HG03575 (cell line): Measurements from ENCODE around the gene CLDN19.
"Not testable (repeated sequence)": the region's sequence is repeated elsewhere in the genome, so short reads cannot be mapped to it uniquely, and the experiment has no call there.

Experiments used
- ATAC-seq: cut with Tn5 transposase; IDR thresholded peaks from one replicate; pipeline ENCODE4 v1.9.1; 2021; ENCODE audit not compliant: unreplicated experiment, insufficient number of reproducible peaks, low FRiP score; ENCODE audit errors: extremely low read depth

The CLDN19 gene

DNA sequence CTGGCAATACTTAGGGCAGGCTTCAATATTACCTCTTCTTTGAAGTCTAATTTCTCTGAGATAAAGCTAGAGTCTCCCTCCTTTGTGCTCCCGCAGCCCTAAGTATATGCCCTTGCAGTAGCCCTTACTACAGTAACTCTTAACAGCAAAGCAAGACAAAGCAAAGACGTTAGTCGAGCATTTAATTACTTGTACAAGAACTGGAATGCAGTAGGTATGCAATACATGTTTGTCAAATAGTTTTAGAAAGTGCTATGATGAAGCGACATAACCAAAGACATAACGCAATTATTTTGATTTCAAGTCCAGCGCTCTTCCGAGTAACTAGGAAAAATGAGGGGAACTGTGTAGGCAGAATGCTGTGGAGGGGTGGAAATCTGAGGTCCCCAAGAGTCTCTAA, 25.2 kb upstream of the CLDN19 start:
- no peak for ATAC-seq

DNA sequence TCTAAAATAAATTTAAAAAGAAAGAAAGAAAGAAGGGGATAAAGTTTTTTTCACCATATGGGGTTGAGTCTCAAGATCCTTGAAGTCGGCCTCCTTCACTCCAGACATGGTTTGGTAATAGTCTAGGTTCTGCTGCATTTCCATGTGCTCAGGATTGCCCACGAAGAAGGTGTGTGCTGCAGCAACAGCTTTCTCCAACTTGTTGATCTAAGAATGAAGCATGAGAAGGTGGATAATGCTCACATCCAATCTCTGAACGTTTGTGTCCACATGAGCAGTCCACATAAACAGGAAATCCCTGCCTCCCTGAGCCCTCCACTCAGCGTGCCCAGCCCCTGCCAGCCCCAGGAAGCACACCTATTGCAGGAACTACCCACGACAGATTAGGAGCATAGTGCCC, 22.2 kb upstream of the CLDN19 start:
- no peak for ATAC-seq

DNA sequence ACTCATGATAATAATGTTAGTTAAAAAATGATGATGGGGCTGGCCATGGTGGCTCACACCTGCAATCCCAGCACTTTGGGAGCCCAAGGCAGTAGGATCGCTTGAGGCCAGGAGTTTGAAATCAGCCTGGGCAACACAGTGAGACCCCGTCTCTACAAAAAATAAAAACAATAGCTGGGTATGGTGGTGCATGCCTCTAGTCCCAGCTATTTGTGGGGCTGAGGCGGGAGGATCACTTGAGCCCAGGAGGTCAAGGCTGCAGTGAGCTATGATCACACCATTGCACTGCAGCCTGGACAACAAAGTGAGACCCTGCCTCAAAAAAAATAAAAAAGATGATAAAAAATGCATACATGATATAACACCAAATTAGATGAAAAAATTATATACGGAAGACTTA, 21.5 kb upstream of the CLDN19 start:
- ATAC-seq = no peak

DNA sequence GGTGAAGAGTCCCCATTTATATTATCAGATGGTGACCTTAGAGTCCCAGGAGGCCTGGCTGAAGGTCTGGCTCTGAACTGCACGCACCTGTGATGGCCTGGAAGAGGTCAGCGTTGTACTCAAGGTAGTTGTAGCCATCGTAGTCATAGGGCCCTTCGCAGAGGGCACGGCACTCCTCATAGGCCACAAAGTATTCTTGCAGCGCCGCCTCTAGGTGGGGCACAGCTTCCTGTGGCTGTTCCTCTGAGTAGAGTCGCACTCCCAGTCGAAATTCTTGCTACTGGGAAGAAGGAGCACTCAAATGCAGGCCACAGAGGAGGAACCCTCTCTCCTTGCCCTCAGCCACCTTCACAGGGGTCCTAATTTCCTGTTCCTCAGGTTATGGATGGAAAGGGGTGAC, 19.1 kb upstream of the CLDN19 start:
- ATAC-seq = no peak

DNA sequence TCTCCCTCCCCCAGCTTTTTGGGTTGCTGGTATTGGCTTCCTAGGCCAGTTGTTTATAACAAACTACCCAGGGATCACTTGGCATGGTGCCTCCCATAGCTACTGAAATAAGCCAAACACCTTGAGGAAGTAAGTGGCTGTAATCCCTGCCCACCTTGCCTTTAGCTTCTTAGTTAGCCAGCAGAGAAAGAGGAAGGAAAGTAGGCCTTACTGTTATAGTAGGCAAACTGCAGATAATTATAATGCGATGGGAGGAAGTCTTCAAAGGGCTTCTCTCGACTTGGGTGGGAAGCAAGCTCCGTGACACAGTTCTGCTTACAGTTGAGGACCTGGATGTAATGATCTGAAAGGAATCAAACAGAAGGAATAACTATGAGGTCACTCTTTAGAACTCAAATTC, 18.6 kb upstream of the CLDN19 start:
- ATAC-seq = no peak

DNA sequence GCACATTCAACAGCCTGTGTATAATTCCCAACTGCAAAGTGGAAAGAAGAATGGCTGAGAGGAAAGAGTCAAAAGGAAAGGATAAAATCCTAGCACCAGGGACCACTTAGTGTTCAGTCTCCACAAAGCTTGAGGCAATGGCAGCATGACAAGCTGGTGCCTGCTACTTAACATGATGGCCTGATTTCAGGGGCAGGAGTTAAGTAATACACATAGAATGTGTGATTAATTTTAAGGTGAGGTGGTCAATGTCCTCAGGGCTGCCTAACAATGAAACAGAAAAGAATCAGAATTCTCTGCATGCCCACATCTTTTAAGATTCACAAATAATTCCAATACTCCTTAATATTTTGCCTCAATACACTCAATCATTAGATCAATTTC, 17.8 kb upstream of the CLDN19 start:
- ATAC-seq = no peak

DNA sequence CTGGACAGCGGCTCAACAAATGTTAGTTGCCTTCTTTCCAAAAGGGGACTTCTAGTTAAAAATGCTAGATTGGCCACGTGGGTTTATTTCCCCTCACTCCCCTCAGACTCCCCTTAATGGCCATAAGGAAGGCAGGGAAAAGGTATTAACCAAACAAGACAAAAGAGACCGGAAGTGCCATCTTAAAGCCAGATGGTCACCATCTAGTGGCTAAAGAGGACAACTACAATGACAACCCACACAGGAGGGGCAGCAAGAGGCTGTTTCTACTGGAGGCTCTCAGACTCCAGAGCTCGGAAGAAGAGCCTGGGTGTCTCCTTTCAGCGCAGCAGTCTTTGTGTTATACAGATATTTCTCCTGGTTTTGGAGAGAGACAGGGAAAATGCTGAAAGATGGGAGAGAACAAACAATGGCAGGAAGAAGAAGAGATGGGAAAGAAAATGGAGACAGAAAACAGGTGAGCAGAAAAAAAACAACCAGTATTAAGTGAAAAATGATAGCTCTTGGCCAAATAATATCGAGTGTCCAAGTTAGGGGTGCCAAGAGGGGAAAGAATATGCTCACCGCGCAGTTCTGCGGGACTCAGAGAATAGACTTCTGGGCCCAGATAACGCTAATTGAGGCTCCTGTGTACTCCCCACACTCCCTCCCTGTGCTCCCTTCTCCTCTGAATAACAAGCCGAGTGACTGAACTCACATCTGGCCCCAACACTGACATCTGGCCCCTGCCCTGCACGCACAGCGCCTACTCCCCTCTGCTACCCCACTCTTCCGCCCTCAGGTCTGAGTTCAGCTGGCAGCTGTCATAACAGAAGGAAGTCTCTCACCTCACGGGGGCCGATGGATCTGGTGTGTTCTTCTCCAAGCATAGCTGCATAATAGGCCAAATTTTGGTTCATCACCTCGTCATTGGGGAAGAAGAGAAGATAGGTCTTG, 17.2 kb upstream of the CLDN19 start:
- no peak for ATAC-seq

DNA sequence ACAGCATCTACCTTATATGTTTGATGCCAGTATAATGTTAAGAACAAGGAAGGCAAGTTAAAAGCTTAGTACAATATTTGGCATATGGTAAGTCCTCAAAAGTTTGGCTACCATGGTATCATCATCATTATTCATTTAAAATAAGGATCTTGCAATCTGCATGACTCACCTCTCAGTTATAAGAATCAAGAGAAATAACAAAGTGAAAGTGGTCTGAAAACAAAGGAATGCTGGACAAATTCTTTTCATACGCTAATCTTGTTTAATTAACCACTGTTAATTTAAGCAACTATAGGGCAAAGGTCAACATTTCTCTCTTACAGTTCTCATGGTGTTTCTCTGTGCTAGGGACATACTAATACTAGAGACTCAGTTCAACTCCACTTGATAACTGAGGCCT, 13.0 kb upstream of the CLDN19 start:
- no peak for ATAC-seq

DNA sequence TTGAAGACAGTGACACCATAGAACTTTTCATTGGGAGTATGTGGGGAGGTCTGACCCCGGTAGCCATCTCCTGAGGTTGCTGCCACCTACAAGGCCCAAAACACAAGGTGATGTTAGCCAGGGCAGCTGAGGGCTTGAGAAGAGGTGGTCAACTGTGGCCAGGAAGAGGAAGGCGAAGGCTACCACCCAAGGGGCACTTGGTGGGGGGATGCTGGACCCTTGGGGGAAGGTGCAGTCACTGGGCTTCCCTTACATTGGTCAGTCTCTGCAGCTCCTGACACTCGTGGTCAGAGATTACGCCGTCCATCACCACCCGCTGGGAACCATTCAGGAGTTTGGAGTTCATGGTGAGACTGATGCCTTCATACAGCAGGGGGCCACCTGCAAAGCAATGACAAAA, 12.2 kb upstream of the CLDN19 start:
- ATAC-seq = no peak

DNA sequence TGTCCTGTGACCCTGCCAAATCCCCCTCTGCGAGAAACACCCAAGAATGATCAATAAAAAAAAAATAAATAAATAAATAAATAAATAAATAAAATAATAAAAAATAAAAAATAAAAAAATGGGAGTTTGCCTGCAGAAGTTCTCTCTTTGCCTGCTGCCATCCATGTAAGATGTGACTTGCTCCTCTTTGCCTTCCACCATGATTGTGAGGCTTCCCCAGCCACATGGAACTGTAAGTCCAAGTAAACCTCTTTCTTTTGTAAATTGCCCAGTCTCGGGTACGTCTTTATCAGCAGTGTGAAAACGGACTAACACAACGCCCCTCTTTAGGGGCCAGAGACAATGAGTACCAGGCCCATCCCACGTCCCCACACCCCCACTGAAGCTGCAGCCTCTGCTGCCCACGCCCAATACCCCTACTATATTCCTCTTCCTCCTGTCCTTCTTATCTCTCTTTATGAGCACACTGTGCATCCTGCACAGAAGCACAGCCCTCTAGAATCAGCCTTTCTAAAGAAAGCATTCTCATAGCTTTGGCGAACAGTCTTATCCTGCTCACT, 11.6 kb upstream of the CLDN19 start:
- not testable (repeated sequence) for ATAC-seq

DNA sequence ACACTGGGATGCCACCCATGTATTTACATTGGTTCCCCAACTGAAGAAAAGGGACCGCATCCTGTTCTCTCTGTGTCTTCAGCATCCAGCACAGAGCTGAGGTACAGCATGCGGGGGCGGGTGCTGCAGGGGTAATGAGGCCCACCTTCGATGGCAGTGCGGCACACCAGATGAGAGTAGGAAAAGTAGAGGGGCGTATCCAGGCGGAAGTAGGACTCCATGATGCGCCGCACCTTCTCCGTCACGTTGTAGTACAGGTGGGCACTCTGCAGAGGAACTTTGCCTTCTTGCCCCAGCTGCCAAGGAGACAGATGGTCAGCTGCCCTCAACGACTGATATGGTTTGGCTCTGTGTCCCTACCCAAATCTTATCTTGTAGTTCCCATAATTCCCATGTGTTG, 10.0 kb upstream of the CLDN19 start:
- no peak for ATAC-seq

DNA sequence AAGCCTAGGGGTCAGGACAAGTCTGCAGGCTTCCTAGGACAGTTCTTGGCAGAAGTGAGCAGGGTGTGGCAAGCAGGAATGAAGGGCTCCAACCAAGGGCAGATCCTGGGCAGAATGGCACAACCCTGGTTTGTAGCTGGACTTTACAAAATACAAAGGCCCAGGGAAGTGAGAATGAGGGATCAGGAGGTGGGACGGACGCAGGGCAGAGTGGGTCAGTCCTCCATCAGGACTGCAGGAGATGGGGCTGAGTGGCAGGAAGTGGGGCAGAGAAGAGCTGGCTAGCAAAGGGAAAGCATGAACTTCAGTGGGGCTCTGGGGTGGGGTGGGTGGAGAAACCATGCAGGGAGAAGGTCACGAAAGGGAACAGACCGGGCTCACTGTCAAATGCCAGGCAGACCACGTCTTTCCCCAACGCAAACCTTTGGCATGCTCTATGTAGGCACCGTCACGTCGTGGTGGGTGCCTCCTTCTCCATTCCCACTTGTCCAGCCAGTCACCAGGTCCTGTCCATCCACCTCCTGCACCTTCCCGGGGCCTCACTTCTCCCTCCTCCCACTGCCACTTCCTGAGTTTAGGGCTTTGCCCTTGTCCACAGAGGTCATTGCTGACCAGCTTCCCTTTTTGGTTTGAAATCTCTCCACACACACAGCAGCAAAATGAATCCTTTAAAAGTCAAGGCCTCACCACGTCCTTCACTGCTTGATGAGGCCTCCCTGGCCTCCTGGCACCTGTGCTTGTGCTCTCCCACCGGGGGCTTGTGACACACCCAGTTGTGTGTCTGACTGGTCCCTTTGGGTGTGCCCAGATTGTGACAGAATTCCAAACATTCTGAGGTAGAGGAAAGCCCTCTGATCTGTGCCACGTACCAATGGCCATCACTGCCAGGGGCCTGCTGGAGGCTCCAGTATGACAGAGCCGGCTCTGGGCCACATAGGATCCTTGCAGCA, 8.7 kb upstream of the CLDN19 start:
- ATAC-seq = no peak

DNA sequence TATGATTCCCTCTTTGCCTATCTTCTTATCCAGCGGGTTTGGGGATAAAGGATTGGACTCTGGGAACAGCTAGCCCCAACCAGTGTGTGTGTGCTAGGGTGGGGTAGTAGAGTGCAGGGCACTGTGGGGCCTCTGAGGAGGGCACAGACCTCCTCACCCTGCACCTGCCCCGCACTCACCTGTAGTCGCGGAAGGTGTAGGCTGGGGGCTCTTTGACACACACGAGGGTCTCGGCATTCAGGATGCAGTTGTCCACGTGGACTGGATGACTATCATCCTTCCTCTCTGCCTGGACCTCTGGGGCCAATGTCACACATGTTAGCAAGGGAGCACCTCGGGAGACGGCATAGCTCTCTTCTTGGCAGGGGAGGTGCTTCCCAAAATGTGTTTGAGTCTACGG, 8.0 kb upstream of the CLDN19 start:
- ATAC-seq = no peak

DNA sequence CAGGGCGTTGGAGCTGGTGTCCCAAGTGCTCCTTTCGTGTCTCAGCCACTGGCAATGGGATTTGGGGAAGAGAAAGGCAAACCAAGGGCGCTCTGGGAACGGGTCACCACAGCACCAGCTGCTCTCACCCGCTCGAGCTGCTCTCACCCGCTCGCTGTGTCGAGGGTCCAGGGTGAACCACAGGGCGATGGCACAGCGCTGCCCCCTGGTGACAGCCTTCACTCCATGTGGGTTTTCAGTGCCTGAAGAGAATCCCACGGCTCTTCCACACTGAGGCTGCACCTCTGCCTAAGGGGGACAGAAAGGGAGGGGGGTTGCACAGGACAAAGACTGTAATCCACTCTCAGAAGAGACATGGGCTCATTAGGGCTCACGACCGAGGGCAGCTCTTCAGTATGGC, 7.1 kb upstream of the CLDN19 start:
- ATAC-seq = no peak

DNA sequence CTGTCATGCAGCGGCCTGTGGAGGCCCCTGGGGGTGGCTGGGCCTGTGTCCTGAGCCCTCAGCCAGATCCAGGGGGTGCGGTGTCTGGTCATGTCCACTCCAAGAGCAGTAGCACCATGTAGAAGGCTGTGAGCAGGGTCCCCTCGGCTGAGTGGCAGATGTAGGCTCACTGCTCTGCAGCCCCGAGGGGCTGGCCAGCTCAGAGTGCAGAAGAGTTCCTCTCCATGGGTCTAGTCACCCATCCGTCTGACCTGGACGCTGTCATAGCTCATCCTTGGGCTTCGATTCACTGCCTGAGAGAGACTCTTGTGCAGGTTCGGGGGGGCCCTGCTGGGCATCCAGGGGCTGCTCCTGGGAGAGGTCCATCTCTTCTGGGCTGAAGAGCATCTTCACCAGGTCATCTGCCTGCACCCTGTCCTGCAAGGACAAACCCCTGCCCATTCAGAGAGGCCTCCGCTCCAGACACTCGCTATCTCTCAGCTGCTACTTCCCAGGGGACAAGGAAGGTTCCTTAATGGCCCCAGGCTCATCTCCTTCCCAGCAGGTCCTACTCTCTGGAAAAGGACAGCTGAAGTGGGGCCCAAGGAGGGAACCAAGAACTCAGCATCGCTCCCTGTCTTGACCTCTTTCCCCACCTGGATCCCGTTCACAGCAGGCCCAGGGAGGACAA, 6.5 kb upstream of the CLDN19 start:
- no peak for ATAC-seq

DNA sequence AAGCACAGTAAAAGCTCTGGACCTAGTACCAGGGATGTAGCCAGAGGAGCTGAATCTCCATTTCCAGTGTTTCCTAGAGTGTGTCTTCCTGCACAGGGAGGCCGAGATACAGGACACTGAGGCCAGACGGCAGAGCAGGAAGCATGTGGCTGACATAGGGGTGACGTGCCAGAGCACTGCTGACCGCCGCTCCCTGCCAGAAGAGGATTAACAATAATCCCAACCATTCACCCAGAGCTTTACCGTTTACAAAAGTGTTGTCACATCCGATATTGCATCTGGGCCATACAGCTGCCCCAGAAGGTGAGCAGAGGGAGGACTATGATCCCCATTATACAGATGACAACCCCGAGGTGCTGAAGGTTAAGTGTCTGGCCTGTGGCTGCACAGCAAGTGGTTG, 5.8 kb upstream of the CLDN19 start:
- no peak for ATAC-seq

DNA sequence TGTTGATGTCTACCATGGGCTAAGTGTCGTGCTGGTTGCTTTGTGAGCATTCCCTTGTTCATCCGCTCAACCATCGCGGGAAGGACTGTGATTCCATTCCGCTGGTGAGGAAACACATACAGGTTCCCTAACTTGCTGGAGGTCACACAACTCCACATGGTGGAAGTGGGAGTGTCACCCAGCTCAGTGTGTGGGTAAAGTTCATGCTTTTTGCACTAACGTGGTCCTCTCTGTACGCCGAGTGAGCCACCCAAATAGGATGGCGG, 4.0 kb upstream of the CLDN19 start:
- no peak for ATAC-seq

DNA sequence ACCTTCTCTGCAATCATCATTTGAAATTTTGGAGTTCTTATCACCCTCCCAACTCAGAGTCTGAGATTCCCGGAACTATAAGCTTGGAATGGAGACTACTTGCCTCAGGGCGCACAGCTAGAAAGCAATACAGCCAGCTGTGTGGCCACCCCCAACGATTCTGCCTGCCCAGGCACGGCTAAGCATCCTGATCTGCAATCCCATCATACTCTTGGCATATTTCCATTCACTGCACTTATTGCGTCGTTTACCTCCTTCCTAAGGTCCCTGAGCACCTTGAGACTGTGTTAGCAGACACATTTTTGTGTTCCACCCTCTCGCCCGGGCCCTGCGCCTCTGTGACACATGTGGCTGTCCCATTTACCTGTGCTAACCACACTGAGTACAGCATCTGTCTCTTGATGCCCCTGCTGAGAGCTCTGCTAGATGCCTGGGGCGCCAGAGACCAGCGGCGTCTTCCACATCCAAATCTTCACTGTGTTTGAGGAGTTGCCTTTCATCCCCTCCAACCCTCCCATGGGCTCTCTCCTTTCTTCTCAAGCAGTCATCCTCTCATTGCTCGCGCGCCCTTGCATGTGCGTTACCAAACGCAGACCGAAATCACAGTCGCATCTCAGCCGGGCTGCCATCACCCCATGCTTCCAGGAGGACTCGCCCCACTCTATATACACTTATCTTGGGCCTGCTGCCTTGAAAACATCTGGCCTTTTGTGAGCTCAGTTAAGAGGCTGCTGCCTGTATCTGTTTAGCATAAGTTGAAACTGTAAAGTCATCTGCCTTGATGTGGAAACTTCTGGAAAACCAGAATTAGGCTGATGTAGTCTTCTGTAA, 3.5 kb upstream of the CLDN19 start:
- no peak for ATAC-seq
